ENCODE measurements around the gene SGCA. TPM values are rescaled to one million over a fixed set of nuclear protein-coding genes. Genes with fewer than 3 reads are reported as not detected.

The SGCA gene
- total RNA-seq, 1 donor from 2014 or later, result 0.54 TPM

- intact Hi-C loops (cut with micrococcal nuclease), result no loop called here
Measured at GRCh38 chr17:50221266-50221863, 55.6 kb downstream of the SGCA start.

- intact Hi-C loops (cut with micrococcal nuclease), result no loop called here
Measured at GRCh38 chr17:50221864-50222545, 56.2 kb downstream of the SGCA start.

- intact Hi-C loops (cut with micrococcal nuclease), result no loop called here
Measured at GRCh38 chr17:50222922-50223321, 57.1 kb downstream of the SGCA start.

Other genes with a start within 250 kb of the SGCA start
- gene DLX4, start 196.8 kb upstream of the SGCA start, total RNA-seq, result 0.17 TPM in 1 of 2 replicates, not detected in the other
- gene DLX3, start 170.8 kb upstream of the SGCA start, total RNA-seq, result not detected in 2 replicates
- 23.4 and 23.7 TPM in 2 replicates for gene ITGA3, start 109.9 kb upstream of the SGCA start, total RNA-seq
- gene PDK2, start 70.7 kb upstream of the SGCA start, total RNA-seq, result 17.9 and 25.6 TPM in 2 replicates
- gene SAMD14, start 35.8 kb upstream of the SGCA start, total RNA-seq, result 2.0 and 2.7 TPM in 2 replicates
- gene PPP1R9B, start 15.3 kb upstream of the SGCA start, total RNA-seq, result 179 and 183 TPM in 2 replicates
- 0.17 and 0.47 TPM in 2 replicates for gene COL1A1, start 35.6 kb downstream of the SGCA start, total RNA-seq
- 0.29 and 0.34 TPM in 2 replicates for gene TMEM92, start 108.5 kb downstream of the SGCA start, total RNA-seq
- 31.1 TPM in 2 replicates for gene XYLT2, start 180.1 kb downstream of the SGCA start, total RNA-seq
- gene MRPL27, start 207.2 kb downstream of the SGCA start, total RNA-seq, result 60.9 and 68.5 TPM in 2 replicates
- gene EME1, start 207.2 kb downstream of the SGCA start, total RNA-seq, result 13.1 and 15.8 TPM in 2 replicates
- gene LRRC59, start 231.5 kb downstream of the SGCA start, total RNA-seq, result 82.4 and 82.6 TPM in 2 replicates